Karpas-422 (cell line): Measurements from ENCODE around the gene P2RY6. TPM values are rescaled to one million over a fixed set of nuclear protein-coding genes. Genes with fewer than 3 reads are reported as not detected.
A peak's percentile ranks its signal among the peaks of the same experiment; 100 is the strongest.
"Not testable (repeated sequence)": the region's sequence is repeated elsewhere in the genome, so short reads cannot be mapped to it uniquely, and the experiment has no call there.

Experiments
- DNase-seq: peaks from one replicate; pipeline ENCODE4 v3.0.0-alpha.2; 2015
- H2AFZ ChIP-seq: fragments of 200-600 bp; sonication (generic); 2 replicates; pipeline ENCODE4 v1.6.1; 2014; ENCODE audit warnings: antibody characterized with exemption, low read length, mixed read lengths
- H3K27ac ChIP-seq: fragments of 200-600 bp; sonication (generic); 2 replicates; pipeline ENCODE4 v1.5.1; 2014; ENCODE audit warnings: mild to moderate bottlenecking, low read length, moderate library complexity
- H3K27me3 ChIP-seq: fragments of 200-600 bp; sonication (generic); 2 replicates; pipeline ENCODE4 v1.6.1; 2014; ENCODE audit warnings: low read length, mixed read lengths
- H3K36me3 ChIP-seq: fragments of 200-600 bp; sonication (generic); 2 replicates; pipeline ENCODE4 v1.6.1; 2014; ENCODE audit warnings: low read length, mixed read lengths; ENCODE audit not compliant: insufficient read depth
- H3K4me1 ChIP-seq: fragments of 200-600 bp; sonication (generic); 2 replicates; pipeline ENCODE4 v1.6.1; 2014; ENCODE audit warnings: mild to moderate bottlenecking, low read length, mixed read lengths
- H3K4me2 ChIP-seq: fragments of 200-600 bp; sonication (generic); 2 replicates; pipeline ENCODE4 v1.6.1; 2014; ENCODE audit warnings: low read length, low read depth, mild to moderate bottlenecking; ENCODE audit not compliant: poor library complexity, severe bottlenecking
- H3K4me3 ChIP-seq: fragments of 200-600 bp; sonication (generic); 2 replicates; pipeline ENCODE4 v1.5.1; 2014; ENCODE audit warnings: mild to moderate bottlenecking, antibody characterized with exemption, low read length, mixed read lengths
- H3K79me2 ChIP-seq: fragments of 200-600 bp; sonication (generic); 2 replicates; pipeline ENCODE4 v1.6.1; 2014; ENCODE audit warnings: mild to moderate bottlenecking, low read length, mixed read lengths
- H3K9ac ChIP-seq: fragments of 200-600 bp; sonication (generic); 2 replicates; pipeline ENCODE4 v1.6.0; 2014; ENCODE audit warnings: low read length
- H3K9me2 ChIP-seq: fragments of 200-600 bp; sonication (generic), shearing (Covaris generic); replicated peaks from 2 replicates; pipeline ENCODE4 v1.6.0; 2014; ENCODE audit warnings: mild to moderate bottlenecking, low read length, moderate library complexity; ENCODE audit not compliant: insufficient read depth
- H3K9me3 ChIP-seq: fragments of 300-700, 200-600 bp; sonication (generic); 2 replicates; pipeline ENCODE4 v1.6.1; 2014; ENCODE audit warnings: low read length, mixed read lengths
- H4K20me1 ChIP-seq: fragments of 200-600 bp; sonication (generic); 2 replicates; pipeline ENCODE4 v1.6.1; 2014; ENCODE audit warnings: mild to moderate bottlenecking, antibody characterized with exemption, low read length, low read depth; ENCODE audit not compliant: insufficient read depth
- total RNA-seq: library from RNA; depleted of rRNA; stranded (reverse); fragments of >200 nt; shearing (Covaris generic); gene quantifications from 2 replicates; pipeline ENCODE4 v1.2.3, GENCODE V29; 2014; ENCODE audit warnings: low replicate concordance

The P2RY6 gene
- total RNA-seq, 1 experiment from 2014 or later = not detected

- no peak for DNase-seq
- no peak overlapping the region for H3K9ac ChIP-seq
- no peaks in the 10 kb centered on the region for H3K79me2 ChIP-seq
- H4K20me1 ChIP-seq = no peaks in the 10 kb centered on the region
- no peaks in the 10 kb centered on the region for H3K27me3 ChIP-seq
- no peak overlapping the region for H2AFZ ChIP-seq
- H3K9me2 ChIP-seq = no peaks in the 10 kb centered on the region
- H3K36me3 ChIP-seq = no peaks in the 10 kb centered on the region
- H3K4me2 ChIP-seq = no peak overlapping the region
- H3K27ac ChIP-seq = no peak overlapping the region
- H3K4me3 ChIP-seq = no peak overlapping the region
- H3K4me1 ChIP-seq = peaks cover 8% of the 10 kb centered on the region
- no peaks in the 10 kb centered on the region for H3K9me3 ChIP-seq
Measured at GRCh38 chr11:73269459-73270015, 2.6 kb upstream of the P2RY6 start.

GRCh38 chr11:73270016-73270854, 1.9 kb upstream of the P2RY6 start:
- H3K27me3 ChIP-seq = no peaks in the 10 kb centered on the region
- no peak overlapping the region for H3K9ac ChIP-seq
- no peaks in the 10 kb centered on the region for H3K36me3 ChIP-seq
- no peaks in the 10 kb centered on the region for H3K9me3 ChIP-seq
- H4K20me1 ChIP-seq = no peaks in the 10 kb centered on the region
- H3K27ac ChIP-seq = no peak overlapping the region
- H2AFZ ChIP-seq = no peak overlapping the region
- peaks cover 8% of the 10 kb centered on the region for H3K4me1 ChIP-seq
- no peaks in the 10 kb centered on the region for H3K79me2 ChIP-seq
- H3K4me3 ChIP-seq = no peak overlapping the region
- H3K4me2 ChIP-seq = no peak overlapping the region
- H3K9me2 ChIP-seq = no peaks in the 10 kb centered on the region
- DNase-seq = peak; percentile 58

GRCh38 chr11:73270855-73271477, 1.2 kb upstream of the P2RY6 start:
- no peaks in the 10 kb centered on the region for H4K20me1 ChIP-seq
- no peaks in the 10 kb centered on the region for H3K9me2 ChIP-seq
- peaks cover 8% of the 10 kb centered on the region for H3K4me1 ChIP-seq
- H2AFZ ChIP-seq = no peak overlapping the region
- no peaks in the 10 kb centered on the region for H3K27me3 ChIP-seq
- H3K9ac ChIP-seq = no peak overlapping the region
- H3K9me3 ChIP-seq = no peaks in the 10 kb centered on the region
- DNase-seq = no peak
- no peaks in the 10 kb centered on the region for H3K79me2 ChIP-seq
- no peak overlapping the region for H3K4me3 ChIP-seq
- no peak overlapping the region for H3K27ac ChIP-seq
- no peaks in the 10 kb centered on the region for H3K36me3 ChIP-seq
- peak overlapping the region; percentile 27 for H3K4me2 ChIP-seq

GRCh38 chr11:73271478-73271865, 666 bp upstream of the P2RY6 start:
- not testable (repeated sequence) for H3K79me2 ChIP-seq, H2AFZ ChIP-seq, DNase-seq, H3K27me3 ChIP-seq, H3K4me1 ChIP-seq, H3K9ac ChIP-seq, H3K9me2 ChIP-seq, H3K4me3 ChIP-seq, H3K9me3 ChIP-seq, H3K27ac ChIP-seq, H4K20me1 ChIP-seq, H3K36me3 ChIP-seq
- peak overlapping the region; percentile 27 for H3K4me2 ChIP-seq

- Histone ChIP-seq H3K36me3 (no peaks in the 10 kb centered on the region), H3K27ac (no peak overlapping the region), H3K9me3 (no peaks in the 10 kb centered on the region), H4K20me1 (no peaks in the 10 kb centered on the region), H3K9me2 (no peaks in the 10 kb centered on the region), H3K4me3 (no peak overlapping the region), H3K79me2 (no peaks in the 10 kb centered on the region), H3K9ac (no peak overlapping the region), H3K27me3 (no peaks in the 10 kb centered on the region), H2AFZ (no peak overlapping the region), H3K4me2 (no peak overlapping the region), H3K4me1 (peaks cover 8% of the 10 kb centered on the region)
- DNase-seq = no peak
Measured at GRCh38 chr11:73272680-73273038, 521 bp downstream of the P2RY6 start.

- H3K36me3 ChIP-seq = no peaks in the 10 kb centered on the region
- peaks cover 8% of the 10 kb centered on the region for H3K4me1 ChIP-seq
- H4K20me1 ChIP-seq = no peaks in the 10 kb centered on the region
- no peaks in the 10 kb centered on the region for H3K79me2 ChIP-seq
- no peak overlapping the region for H3K27ac ChIP-seq
- DNase-seq = no peak
- no peaks in the 10 kb centered on the region for H3K9me3 ChIP-seq
- H3K4me3 ChIP-seq = no peak overlapping the region
- no peaks in the 10 kb centered on the region for H3K9me2 ChIP-seq
- H2AFZ ChIP-seq = no peak overlapping the region
- no peak overlapping the region for H3K4me2 ChIP-seq
- no peak overlapping the region for H3K9ac ChIP-seq
- no peaks in the 10 kb centered on the region for H3K27me3 ChIP-seq
Measured at GRCh38 chr11:73273222-73273895, 1.2 kb downstream of the P2RY6 start.

GRCh38 chr11:73274191-73274590, 2.1 kb downstream of the P2RY6 start:
- DNase-seq, H3K9me3 ChIP-seq, H3K27me3 ChIP-seq, H3K9ac ChIP-seq, H3K4me3 ChIP-seq, H3K27ac ChIP-seq, H4K20me1 ChIP-seq, H3K79me2 ChIP-seq, H3K4me1 ChIP-seq, H3K4me2 ChIP-seq, H2AFZ ChIP-seq, H3K36me3 ChIP-seq, H3K9me2 ChIP-seq: not testable (repeated sequence)

GRCh38 chr11:73274722-73275380, 2.7 kb downstream of the P2RY6 start:
- H2AFZ ChIP-seq = no peak overlapping the region
- H3K27ac ChIP-seq = no peak overlapping the region
- H3K9ac ChIP-seq = no peak overlapping the region
- no peaks in the 10 kb centered on the region for H3K27me3 ChIP-seq
- no peaks in the 10 kb centered on the region for H3K9me2 ChIP-seq
- no peaks in the 10 kb centered on the region for H4K20me1 ChIP-seq
- peaks cover 6% of the 10 kb centered on the region for H3K4me1 ChIP-seq
- H3K36me3 ChIP-seq = no peaks in the 10 kb centered on the region
- DNase-seq = no peak
- H3K4me3 ChIP-seq = no peak overlapping the region
- H3K4me2 ChIP-seq = no peak overlapping the region
- H3K9me3 ChIP-seq = no peaks in the 10 kb centered on the region
- H3K79me2 ChIP-seq = no peaks in the 10 kb centered on the region
